Endothelial cell (in vitro differentiated cells): ENCODE results near the gene DCUN1D2. TPM values are rescaled to one million over a fixed set of nuclear protein-coding genes. Genes with fewer than 3 reads are reported as not detected.

Source experiments
- DNase-seq: peaks from one replicate; pipeline ENCODE4 v3.0.0; 2021; ENCODE audit warnings: low spot score
- H3K27ac Mint-ChIP-seq: one replicate; pipeline ENCODE4 v1.8.0; 2021; ENCODE audit warnings: mixed read lengths, inconsistent platforms; ENCODE audit not compliant: unreplicated experiment
- H3K27me3 Mint-ChIP-seq: one replicate; pipeline ENCODE4 v1.8.0; 2021; ENCODE audit warnings: mild to moderate bottlenecking, moderate library complexity, mixed read lengths, inconsistent platforms; ENCODE audit not compliant: unreplicated experiment
- H3K36me3 Mint-ChIP-seq: one replicate; pipeline ENCODE4 v1.8.0; 2021; ENCODE audit warnings: mild to moderate bottlenecking, low read depth, mixed read lengths, inconsistent platforms; ENCODE audit not compliant: unreplicated experiment
- H3K4me1 Mint-ChIP-seq: one replicate; pipeline ENCODE4 v1.8.0; 2021; ENCODE audit warnings: mild to moderate bottlenecking, mixed read lengths, inconsistent platforms; ENCODE audit not compliant: unreplicated experiment
- H3K4me3 Mint-ChIP-seq: one replicate; pipeline ENCODE4 v1.8.0; 2021; ENCODE audit warnings: mild to moderate bottlenecking, mixed read lengths, inconsistent platforms; ENCODE audit not compliant: unreplicated experiment
- H3K9me3 Mint-ChIP-seq: one replicate; pipeline ENCODE4 v1.8.0; 2021; ENCODE audit warnings: mixed read lengths, inconsistent platforms; ENCODE audit not compliant: unreplicated experiment
- CTCF ChIP-seq: fragments of 200-600 bp; sonication (generic); IDR thresholded peaks from one replicate; pipeline ENCODE4 v1.5.0; 2021; ENCODE audit warnings: antibody characterized with exemption; ENCODE audit not compliant: unreplicated experiment
- total RNA-seq: library from RNA; stranded (reverse); fragmentation: NEBNext Ultra II Directional; extraction: Animal tissue kit (Norgen Biotek cat#: 25700); gene quantifications from one replicate; pipeline ENCODE4 v1.2.1, GENCODE V29; 2021; ENCODE audit not compliant: unreplicated experiment

The DCUN1D2 gene
- total RNA-seq, 1 donor from 2014 or later = 23.9 TPM

GRCh38 chr13:113425941-113426590 lies 64.4 kb downstream of the DCUN1D2 start:
- Mint-ChIP-seq H3K36me3 (no peaks in the 10 kb centered on the region), H3K27me3 (peaks cover 3% of the 10 kb centered on the region), H3K27ac (no peak overlapping the region), H3K4me3 (no peak overlapping the region), H3K4me1 (no peaks in the 10 kb centered on the region), H3K9me3 (no peaks in the 10 kb centered on the region)
- TF ChIP-seq CTCF = no peak
- no peak for DNase-seq

GRCh38 chr13:113423520-113424163 lies 66.9 kb downstream of the DCUN1D2 start:
- DNase-seq = no peak
- TF ChIP-seq CTCF = no peak
- Mint-ChIP-seq H3K36me3 (peaks cover 6% of the 10 kb centered on the region), H3K27ac (no peak overlapping the region), H3K27me3 (peaks cover 3% of the 10 kb centered on the region), H3K4me1 (no peaks in the 10 kb centered on the region), H3K4me3 (no peak overlapping the region), H3K9me3 (no peaks in the 10 kb centered on the region)

GRCh38 chr13:113422807-113423519 lies 67.5 kb downstream of the DCUN1D2 start:
- Mint-ChIP-seq H3K9me3 (no peaks in the 10 kb centered on the region), H3K4me3 (no peak overlapping the region), H3K27me3 (peaks cover 3% of the 10 kb centered on the region), H3K4me1 (no peaks in the 10 kb centered on the region), H3K27ac (no peak overlapping the region), H3K36me3 (peaks cover 6% of the 10 kb centered on the region)
- no peak for DNase-seq
- no peak for TF ChIP-seq CTCF

GRCh38 chr13:113421673-113422270 lies 68.7 kb downstream of the DCUN1D2 start:
- H3K27ac Mint-ChIP-seq = no peak overlapping the region
- peaks cover 6% of the 10 kb centered on the region for H3K36me3 Mint-ChIP-seq
- peaks cover 3% of the 10 kb centered on the region for H3K27me3 Mint-ChIP-seq
- no peaks in the 10 kb centered on the region for H3K4me1 Mint-ChIP-seq
- no peak for TF ChIP-seq CTCF
- no peak for DNase-seq
- no peak overlapping the region for H3K4me3 Mint-ChIP-seq
- no peaks in the 10 kb centered on the region for H3K9me3 Mint-ChIP-seq
